A673 (cell line): ENCODE measurements around the gene RIPPLY3. TPM values are rescaled to one million over a fixed set of nuclear protein-coding genes. Genes with fewer than 3 reads are reported as not detected.

Experiments used
- BruUV-seq: library from RNA; stranded (reverse); fragments of 400-500 nt; replicated peaks from 2 replicates; lab custom pipeline; 2021; lab: Mats Ljungman, UMichigan
- CTCF ChIA-PET: fragments of 300-600 bp; sonication (Branson Sonifier 250); formaldehyde crosslinking; loops from one replicate; lab custom pipeline; 2022; ENCODE audit warnings: antibody characterized with exemption; lab: Charles Lee
- POLR2A ChIA-PET: fragments of 300-600 bp; sonication (Branson Sonifier 250); formaldehyde crosslinking; loops from one replicate; lab custom pipeline; 2022; ENCODE audit warnings: antibody characterized with exemption; ENCODE audit not compliant: low non-redundant PET; lab: Charles Lee
- DNase-seq: peaks from one replicate; pipeline ENCODE4 v3.0.0-alpha.2; 2015; ENCODE audit warnings: low spot score
- H3K27ac ChIP-seq: fragments of 200-600 bp; sonication (generic); 2 replicates; pipeline ENCODE4 v1.5.1; 2016; ENCODE audit warnings: mixed run types, low read depth, mild to moderate bottlenecking, mixed read lengths, antibody characterized with exemption, low read length; ENCODE audit not compliant: poor library complexity, severe bottlenecking
- H3K27me3 ChIP-seq: fragments of 200-600 bp; sonication (generic); replicated peaks from 2 replicates; pipeline ENCODE4 v1.6.1; 2017; ENCODE audit warnings: mixed run types, low read depth, mild to moderate bottlenecking, mixed read lengths, antibody characterized with exemption, low read length; ENCODE audit not compliant: insufficient read depth, poor library complexity
- H3K36me3 ChIP-seq: fragments of 200-600 bp; sonication (generic); 2 replicates; pipeline ENCODE4 v1.6.1; 2016; ENCODE audit warnings: mixed run types, mild to moderate bottlenecking, mixed read lengths, antibody characterized with exemption, low read length; ENCODE audit not compliant: insufficient read depth, poor library complexity, severe bottlenecking
- H3K4me1 ChIP-seq: fragments of 200-600 bp; sonication (generic); 2 replicates; pipeline ENCODE4 v1.6.1; 2017; ENCODE audit warnings: mixed run types, mild to moderate bottlenecking, mixed read lengths, antibody characterized with exemption, low read length; ENCODE audit not compliant: insufficient read depth, poor library complexity, severe bottlenecking
- H3K4me3 ChIP-seq: fragments of 200-600 bp; sonication (generic); 2 replicates; pipeline ENCODE4 v1.5.1; 2016; ENCODE audit warnings: low read depth, mixed run types, mild to moderate bottlenecking, mixed read lengths, low read length; ENCODE audit not compliant: poor library complexity, severe bottlenecking
- H3K9me3 ChIP-seq: fragments of 200-600 bp; sonication (generic); 2 replicates; pipeline ENCODE4 v1.6.1; 2016; ENCODE audit warnings: mixed run types, low read depth, mild to moderate bottlenecking, mixed read lengths, antibody characterized with exemption, low read length; ENCODE audit not compliant: poor library complexity, severe bottlenecking
- CTCF ChIP-seq: fragments of 300-800, 200-600 bp; sonication (generic); conservative IDR thresholded peaks from 2 replicates; pipeline ENCODE4 v1.5.1; 2017; ENCODE audit warnings: low read depth, mild to moderate bottlenecking, antibody characterized with exemption, low read length, moderate library complexity, mixed read lengths
- EZH2 ChIP-seq: fragments of 200-600 bp; sonication (generic); IDR thresholded peaks from 2 replicates; pipeline ENCODE4 v1.6.1; 2017; ENCODE audit warnings: borderline replicate concordance, low read depth, mild to moderate bottlenecking, mixed read lengths, antibody characterized with exemption, low read length; ENCODE audit not compliant: poor library complexity, severe bottlenecking
- intact Hi-C: fragments of 100-400 bp; cut with micrococcal nuclease; formaldehyde crosslinking; loops from one replicate; pipeline ENCODE4 v1.10.0; 2022; ENCODE audit not compliant: unreplicated experiment
- total RNA-seq: library from RNA; stranded (reverse); gene quantifications from 2 replicates; pipeline ENCODE4 v1.2.3, GENCODE V29; 2021

RIPPLY3 gene
- total RNA-seq, 1 experiment from 2014 or later: 5.0 TPM

GRCh38 chr21:37062593-37062935, 56.1 kb downstream of the RIPPLY3 start:
- Histone ChIP-seq H3K4me3 (no peak overlapping the region), H3K27ac (no peak overlapping the region), H3K9me3 (no peaks in the 10 kb centered on the region), H3K27me3 (no peaks in the 10 kb centered on the region), H3K36me3 (peaks cover 20% of the 10 kb centered on the region), H3K4me1 (peaks cover 36% of the 10 kb centered on the region)
- no peak for DNase-seq
- ChIA-PET CTCF (no interaction called here), POLR2A (no interaction called here)
- TF ChIP-seq CTCF: no peak
- TF ChIP-seq EZH2: no peak
- intact Hi-C loops: no loop called here
- no TSS peak for BruUV-seq

GRCh38 chr21:37063433-37063832, 56.9 kb downstream of the RIPPLY3 start:
- H3K9me3 ChIP-seq: no peaks in the 10 kb centered on the region
- H3K27me3 ChIP-seq: no peaks in the 10 kb centered on the region
- H3K4me3 ChIP-seq: no peak overlapping the region
- ChIA-PET POLR2A (no interaction called here), CTCF (no interaction called here)
- intact Hi-C loops: no loop called here
- H3K4me1 ChIP-seq: peaks cover 33% of the 10 kb centered on the region
- H3K36me3 ChIP-seq: peaks cover 29% of the 10 kb centered on the region
- no peak for DNase-seq
- no TSS peak for BruUV-seq
- TF ChIP-seq EZH2 (no peak), CTCF (no peak)
- H3K27ac ChIP-seq: no peak overlapping the region

GRCh38 chr21:37064841-37065240, 58.3 kb downstream of the RIPPLY3 start:
- BruUV-seq: no TSS peak
- CTCF ChIA-PET: no interaction called here
- intact Hi-C loops: no loop called here
- DNase-seq: no peak
- peaks cover 40% of the 10 kb centered on the region for H3K36me3 ChIP-seq
- POLR2A ChIA-PET: no interaction called here
- peaks cover 28% of the 10 kb centered on the region for H3K4me1 ChIP-seq
- no peaks in the 10 kb centered on the region for H3K27me3 ChIP-seq
- no peaks in the 10 kb centered on the region for H3K9me3 ChIP-seq
- H3K27ac ChIP-seq: no peak overlapping the region
- TF ChIP-seq CTCF: no peak
- TF ChIP-seq EZH2: no peak
- no peak overlapping the region for H3K4me3 ChIP-seq
